Right cardiac atrium (tissue), 5 donors: ENCODE results near the gene DOCK9. TPM values are rescaled to one million over a fixed set of nuclear protein-coding genes. Genes with fewer than 3 reads are reported as not detected.

Experiments
- ATAC-seq, 2 donors: fragments of 200-7000 bp; cut with Tn5 transposase; one replicate each; pipeline versions ENCODE4 v1.8.0 to v1.9.1; 2020; ENCODE audit warnings: moderate library complexity in 2 of 2, mild to moderate bottlenecking in 1 of 2
- DNase-seq, 3 donors: peaks; one replicate each; pipeline ENCODE4 v3.0.0-alpha.2; 2020
- H3K27ac ChIP-seq: one replicate; pipeline ENCODE4 v1.5.1; 2013; ENCODE audit warnings: mild to moderate bottlenecking, low read length, control low read depth, moderate library complexity
- H3K27me3 ChIP-seq: one replicate; pipeline ENCODE4 v1.6.1; 2013; ENCODE audit not compliant: control insufficient read depth, insufficient read depth
- H3K4me1 ChIP-seq: one replicate; pipeline ENCODE4 v1.6.1; 2013; ENCODE audit warnings: low read length; ENCODE audit not compliant: control insufficient read depth, insufficient read depth
- H3K4me3 ChIP-seq: one replicate; pipeline ENCODE4 v1.5.1; 2013; ENCODE audit warnings: low read length, control low read depth
- H3K9me3 ChIP-seq: one replicate; pipeline ENCODE4 v1.6.1; 2013; ENCODE audit warnings: low read length; ENCODE audit not compliant: control insufficient read depth
- WGBS: extraction: QIAGEN DNeasy Blood & Tissue Kit; methylation state at CpG from one replicate; pipeline ENCODE4 v1.1.7; 2013; 5-methylcytosine and 5-hydroxymethylcytosine counted together
- intact Hi-C, 4 donors: fragments of 100-400 bp; cut with DNase I; formaldehyde crosslinking; loops; one replicate each; pipeline versions ENCODE4 v1.11.0 to v1.14.0; 2022 to 2023
- polyA plus RNA-seq: library from polyadenylated mRNA; stranded (reverse); fragments of 200-250 nt; gene quantifications from one replicate; pipeline ENCODE4 v1.2.3, GENCODE V29; 2013
- total RNA-seq, 4 donors: library from RNA; stranded (reverse); fragmentation: NEBNext Ultra II Directional; extraction: Animal tissue kit (Norgen Biotek cat#: 25700); gene quantifications; one replicate each; pipeline ENCODE4 v1.2.1, GENCODE V29; 2021
- donor health status: healthy with polysubstance abuse.
- donor health status: DM: no; HTN: yes; CAD: no.
- donor health status: DM: no; HTN: no; CAD: no.
- donor health status: DM: no; HTN: yes; CAD: no; lungs with severe emphysema.
- donor health status: DM: yes; HTN: yes; CAD: no.

Gene DOCK9
- total and polyA plus RNA-seq, 5 donors: 26.8 to 59.7 (median 55.4) TPM

DNA sequence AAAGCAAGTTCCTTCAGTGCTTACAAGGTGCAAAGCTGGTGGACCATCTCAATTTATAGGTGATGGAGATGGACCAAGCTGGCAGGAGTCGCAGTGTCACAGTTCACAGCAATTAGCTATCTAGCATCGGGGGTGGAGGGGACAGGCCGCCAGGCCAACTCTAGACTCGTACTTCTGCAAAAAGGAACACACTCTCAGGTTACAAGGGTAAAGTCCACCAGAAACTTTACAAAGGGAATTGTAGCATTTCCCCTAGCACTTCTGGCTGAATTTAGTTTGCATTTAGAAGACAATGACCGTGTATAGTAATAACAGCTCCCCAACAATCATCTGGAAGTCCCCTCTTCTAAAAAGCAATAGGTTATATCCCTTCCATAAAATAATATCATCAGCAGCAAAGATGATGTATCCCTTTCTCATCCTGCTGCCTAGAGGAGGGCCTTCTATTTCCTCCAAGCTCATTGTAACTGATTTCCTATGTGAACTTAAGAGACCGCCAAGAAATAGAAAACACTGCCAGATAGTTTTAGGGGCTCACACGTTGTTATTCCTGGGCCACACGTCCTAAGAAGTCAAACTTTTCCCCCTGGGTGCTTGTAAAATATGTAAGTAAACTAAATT, 8.5 kb upstream of the DOCK9 start:
- no peaks in the 10 kb centered on the region for H3K9me3 ChIP-seq
- no peaks in the 10 kb centered on the region for H3K27me3 ChIP-seq
- 69% methylated on average over 8 of the region's 8 CpGs for WGBS
- intact Hi-C loops: no loop called here
- no peak for ATAC-seq
- no peak overlapping the region for H3K4me3 ChIP-seq
- peak overlapping the region; percentile 39 for H3K27ac ChIP-seq
- no peak for DNase-seq
- H3K4me1 ChIP-seq: peaks cover 6% of the 10 kb centered on the region

DNA sequence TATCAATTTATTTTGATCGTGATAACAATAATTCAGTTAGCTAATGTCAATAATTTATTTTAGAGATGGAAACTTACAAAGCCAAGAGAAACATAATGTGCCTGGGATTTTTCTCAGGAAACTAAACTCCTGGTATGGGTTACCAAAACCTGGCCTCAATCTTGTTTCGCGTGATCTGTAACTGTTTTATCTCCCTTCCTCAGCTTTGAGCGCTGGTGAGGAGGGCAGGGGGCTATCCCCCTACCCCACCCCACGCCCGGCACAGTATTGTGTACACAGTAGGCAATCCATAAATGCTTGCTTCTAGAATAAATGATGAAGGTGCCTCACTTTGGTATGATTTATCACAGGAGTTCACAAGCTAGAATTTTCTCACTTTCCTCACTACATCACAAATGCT, 7.7 kb upstream of the DOCK9 start:
- H3K27me3 ChIP-seq: no peaks in the 10 kb centered on the region
- no peak overlapping the region for H3K27ac ChIP-seq
- peaks cover 6% of the 10 kb centered on the region for H3K4me1 ChIP-seq
- DNase-seq (no peak), ATAC-seq (no peak)
- H3K4me3 ChIP-seq: no peak overlapping the region
- no peaks in the 10 kb centered on the region for H3K9me3 ChIP-seq
- 88% methylated on average over 6 of the region's 6 CpGs for WGBS
- intact Hi-C loops: no loop called here

DNA sequence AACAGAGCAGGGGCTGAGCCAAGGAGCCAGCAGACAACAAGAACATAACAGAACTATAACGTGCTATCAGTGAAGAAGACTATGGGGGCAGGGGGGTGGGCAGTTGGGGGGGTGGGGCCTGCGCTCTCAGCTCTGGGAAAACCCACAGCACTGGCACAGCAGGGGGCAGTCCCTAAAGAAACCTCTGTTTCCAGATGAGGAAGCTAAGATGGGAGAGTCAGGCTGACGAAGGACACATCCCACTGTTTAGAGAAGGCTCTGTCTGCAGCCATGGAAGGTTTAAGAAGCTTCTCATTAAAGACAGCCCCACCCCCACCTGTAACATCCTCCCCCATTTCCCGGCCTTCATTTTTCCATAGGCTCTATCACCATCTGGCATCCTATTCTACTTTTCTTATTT, 7.1 kb upstream of the DOCK9 start:
- 80% methylated on average over 4 of the region's 4 CpGs for WGBS
- ATAC-seq (no peak), DNase-seq (no peak)
- H3K9me3 ChIP-seq: no peaks in the 10 kb centered on the region
- peaks cover 6% of the 10 kb centered on the region for H3K4me1 ChIP-seq
- no peaks in the 10 kb centered on the region for H3K27me3 ChIP-seq
- intact Hi-C loops: no loop called here
- no peak overlapping the region for H3K4me3 ChIP-seq
- no peak overlapping the region for H3K27ac ChIP-seq

DNA sequence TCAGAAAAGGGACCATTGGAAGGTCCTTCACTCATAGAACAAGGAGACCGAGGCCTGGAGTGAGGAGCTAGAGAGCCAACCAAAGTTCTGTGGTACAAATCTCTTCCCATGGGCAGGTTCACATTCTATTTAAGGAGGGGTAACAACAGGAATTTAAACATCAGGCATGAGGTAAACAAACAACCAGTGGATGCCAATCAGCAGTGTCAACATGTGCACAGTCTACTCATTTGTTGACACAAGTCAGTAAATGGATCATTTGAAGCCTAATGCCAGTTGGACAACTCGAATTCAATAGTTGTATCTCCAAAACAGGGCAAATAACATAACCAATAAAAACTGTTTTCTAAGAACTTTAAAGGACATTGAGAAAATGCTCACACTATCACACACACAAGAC, 6.3 kb upstream of the DOCK9 start:
- no peak for ATAC-seq
- intact Hi-C loops: no loop called here
- WGBS: 92% methylated on average over 2 of the region's 2 CpGs
- Histone ChIP-seq H3K4me3 (no peak overlapping the region), H3K27ac (no peak overlapping the region), H3K27me3 (no peaks in the 10 kb centered on the region), H3K9me3 (no peaks in the 10 kb centered on the region), H3K4me1 (peaks cover 6% of the 10 kb centered on the region)
- no peak for DNase-seq

DNA sequence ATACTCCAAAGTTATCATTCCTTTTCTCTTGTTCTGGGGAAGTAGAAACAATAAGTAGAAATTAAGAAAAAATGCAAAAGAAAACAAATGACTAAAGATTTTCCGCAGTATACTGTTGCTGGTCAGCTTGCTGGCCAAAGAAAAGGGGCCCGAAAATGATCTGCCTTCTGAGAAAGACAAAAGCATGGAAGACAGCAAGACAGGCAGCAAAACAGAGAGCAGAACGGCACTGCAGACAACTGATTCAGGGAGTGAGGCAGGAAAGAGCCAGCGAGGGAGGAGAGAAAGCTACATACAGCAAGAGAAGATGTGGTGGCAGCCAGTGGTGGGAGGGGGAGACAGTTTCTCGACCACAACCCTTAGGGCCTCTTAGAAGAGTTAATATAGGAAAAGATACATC, 5.3 kb upstream of the DOCK9 start:
- no peak for ATAC-seq

DNA sequence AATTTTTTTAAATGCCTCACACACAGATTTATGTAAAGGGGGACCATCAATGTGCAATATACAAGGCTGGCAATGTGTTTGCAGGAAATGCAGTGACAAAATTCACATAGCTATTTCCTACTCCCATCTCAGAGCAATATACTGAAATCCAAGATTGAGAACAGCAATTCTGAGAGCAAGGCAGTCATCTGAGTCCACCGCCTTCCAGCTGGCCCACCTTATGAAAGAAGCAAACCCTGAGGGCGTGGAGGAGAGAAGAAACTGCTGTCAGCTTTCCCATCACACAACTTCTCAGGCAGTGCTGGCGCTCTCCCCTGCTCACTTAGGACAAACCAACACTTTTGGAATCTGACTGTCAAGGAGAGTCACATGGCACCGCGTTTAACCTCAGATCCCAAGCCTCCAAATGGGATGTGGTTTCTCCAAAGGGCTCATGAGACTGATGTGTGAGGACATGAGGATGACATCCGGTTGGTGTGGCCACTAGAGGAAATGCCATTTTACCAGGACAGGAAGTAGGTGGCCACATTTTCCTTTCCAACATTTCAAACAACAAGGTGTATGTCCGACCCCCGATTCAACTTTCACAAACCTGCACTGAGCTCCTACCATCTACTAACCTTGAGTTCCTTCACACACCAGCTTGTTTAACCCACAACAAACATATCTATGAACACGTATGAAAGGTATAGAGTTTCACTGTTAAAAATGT, 3.7 kb upstream of the DOCK9 start:
- H3K4me1 ChIP-seq: peaks cover 8% of the 10 kb centered on the region
- no peak for ATAC-seq
- intact Hi-C loops: no loop called here

More for the DNA sequence above, 5.3 kb upstream of the DOCK9 start:
- Histone ChIP-seq H3K27me3 (no peaks in the 10 kb centered on the region), H3K4me3 (no peak overlapping the region), H3K9me3 (no peaks in the 10 kb centered on the region), H3K4me1 (peaks cover 8% of the 10 kb centered on the region), H3K27ac (no peak overlapping the region)
- intact Hi-C loops: no loop called here
- DNase-seq: no peak
- WGBS: 76% methylated on average over 5 of the region's 5 CpGs

DNA sequence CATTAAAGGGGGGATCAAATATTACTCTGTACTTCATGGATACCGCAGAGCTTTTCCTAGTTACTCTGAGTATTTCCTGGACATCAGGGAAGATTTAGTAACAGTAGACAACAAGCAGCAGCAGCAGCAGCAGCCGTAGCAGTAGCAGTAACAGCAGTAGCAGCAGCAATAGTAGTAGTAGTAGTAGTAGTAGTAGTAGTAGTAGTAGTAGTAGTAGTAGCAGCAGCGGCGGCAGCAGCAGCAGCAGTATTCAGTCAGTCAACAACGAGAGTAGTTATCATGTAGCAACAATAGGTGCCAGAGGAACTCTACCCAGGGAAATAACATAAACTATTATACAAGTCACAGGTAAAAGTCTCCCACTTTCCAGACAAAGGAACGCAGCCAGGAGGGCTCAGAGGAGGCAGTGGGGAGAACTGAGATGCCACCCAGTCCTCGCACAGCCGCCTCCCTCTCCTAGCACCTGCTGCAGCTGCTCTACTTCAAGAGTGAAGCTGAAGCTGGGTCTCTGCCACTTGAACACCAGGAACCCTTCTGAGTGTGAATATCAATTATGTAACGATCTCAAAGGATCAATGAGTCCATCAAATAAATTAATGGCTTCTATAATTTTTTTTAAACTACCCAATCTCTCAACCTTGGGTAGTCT, 1.3 kb upstream of the DOCK9 start:
- intact Hi-C loops: loop anchor here in 1 of 4 donors (10.0 kb wide), 1 partner anchor 64 kb away; no protein-coding TSS in a partner anchor
- Histone ChIP-seq H3K4me1 (peaks cover 6% of the 10 kb centered on the region), H3K27ac (peak overlapping the region; percentile 36), H3K27me3 (no peaks in the 10 kb centered on the region), H3K9me3 (no peaks in the 10 kb centered on the region), H3K4me3 (no peak overlapping the region)
- ATAC-seq: no peak
- no peak for DNase-seq
- WGBS: 76% methylated on average over 9 of the region's 9 CpGs

More for the DNA sequence above, 3.7 kb upstream of the DOCK9 start:
- no peak for DNase-seq
- WGBS: 76% methylated on average over 9 of the region's 9 CpGs
- no peaks in the 10 kb centered on the region for H3K9me3 ChIP-seq
- H3K27me3 ChIP-seq: no peaks in the 10 kb centered on the region
- H3K4me3 ChIP-seq: no peak overlapping the region
- no peak overlapping the region for H3K27ac ChIP-seq

DNA sequence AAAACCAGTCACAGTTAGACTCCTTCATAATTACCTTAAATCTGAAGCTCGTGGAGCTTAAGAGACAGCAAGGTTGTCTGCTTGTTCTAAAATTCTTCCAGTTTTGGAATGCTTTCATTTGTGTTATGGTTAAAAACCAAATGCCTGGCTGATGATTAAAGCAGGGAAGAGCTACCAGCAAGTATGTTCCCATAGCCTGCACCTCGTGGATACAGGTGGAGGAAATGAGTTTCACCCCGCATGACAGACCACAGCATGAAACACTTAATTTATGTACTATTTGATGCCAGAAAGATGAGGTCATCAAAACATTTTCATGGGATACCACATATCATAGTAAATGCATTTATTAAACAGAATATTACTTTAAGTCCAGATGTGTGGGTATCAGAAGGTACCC, 416 bp upstream of the DOCK9 start:
- intact Hi-C loops: loop anchor here in 1 of 4 donors (10.0 kb wide), 1 partner anchor 63 kb away; no protein-coding TSS in a partner anchor
- H3K4me1 ChIP-seq: peaks cover 6% of the 10 kb centered on the region
- H3K9me3 ChIP-seq: no peaks in the 10 kb centered on the region
- no peaks in the 10 kb centered on the region for H3K27me3 ChIP-seq
- peak overlapping the region; percentile 78 for H3K27ac ChIP-seq
- peak overlapping the region; percentile 53 for H3K4me3 ChIP-seq
- 24% methylated on average over 3 of the region's 3 CpGs for WGBS
- DNase-seq: no peak
- no peak for ATAC-seq

DNA sequence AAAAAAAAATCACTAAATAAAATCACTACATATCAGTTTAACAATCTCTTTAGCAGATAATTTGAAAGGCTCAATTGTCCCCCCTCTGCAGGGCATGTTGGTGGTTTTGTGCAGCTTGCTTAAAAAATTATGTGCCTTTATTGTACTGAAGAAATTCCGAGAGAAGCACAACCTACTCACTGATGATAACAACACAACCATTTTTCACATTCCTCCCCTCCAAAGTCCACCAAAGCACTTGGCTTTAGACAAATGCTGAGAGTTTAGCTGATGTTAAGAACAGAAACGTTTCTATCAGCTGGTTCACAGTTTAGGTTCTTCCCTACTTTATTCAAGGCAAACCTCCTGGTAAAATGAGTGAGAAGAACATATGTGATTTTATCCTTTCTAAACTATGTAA, 923 bp downstream of the DOCK9 start:
- H3K4me3 ChIP-seq: peak overlapping the region; percentile 53
- H3K27ac ChIP-seq: peak overlapping the region; percentile 12
- no peaks in the 10 kb centered on the region for H3K27me3 ChIP-seq
- intact Hi-C loops: loop anchor here in 1 of 4 donors (10.0 kb wide), 1 partner anchor 62 kb away; no protein-coding TSS in a partner anchor
- ATAC-seq (no peak), DNase-seq (no peak)
- no peaks in the 10 kb centered on the region for H3K9me3 ChIP-seq
- WGBS: 16% methylated on average over 2 of the region's 2 CpGs
- H3K4me1 ChIP-seq: peaks cover 6% of the 10 kb centered on the region

DNA sequence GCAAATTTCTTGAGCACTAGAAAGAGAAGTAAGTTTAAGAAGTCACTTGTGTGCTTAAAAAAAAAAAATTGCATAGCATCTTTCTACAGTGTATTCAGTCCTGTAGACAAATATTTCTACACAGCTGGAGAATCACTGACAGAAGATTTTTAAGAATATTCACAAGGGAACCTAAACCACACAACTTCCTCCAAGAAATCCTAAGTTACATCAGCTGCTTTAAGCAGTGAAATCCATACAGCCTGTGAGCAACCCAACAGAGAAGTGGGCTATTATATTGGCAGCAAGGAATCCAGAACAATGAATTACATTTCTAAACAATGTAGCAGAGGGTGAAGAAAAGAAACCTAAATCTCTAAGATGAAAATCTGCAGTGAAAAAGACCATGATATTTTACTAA, 1.5 kb downstream of the DOCK9 start:
- Histone ChIP-seq H3K4me1 (peaks cover 2% of the 10 kb centered on the region), H3K27ac (no peak overlapping the region), H3K4me3 (peak overlapping the region; percentile 53), H3K27me3 (no peaks in the 10 kb centered on the region), H3K9me3 (no peaks in the 10 kb centered on the region)
- ATAC-seq (no peak), DNase-seq (no peak)
- intact Hi-C loops: loop anchor here in 1 of 4 donors (10.0 kb wide), 1 partner anchor 62 kb away; no protein-coding TSS in a partner anchor

DNA sequence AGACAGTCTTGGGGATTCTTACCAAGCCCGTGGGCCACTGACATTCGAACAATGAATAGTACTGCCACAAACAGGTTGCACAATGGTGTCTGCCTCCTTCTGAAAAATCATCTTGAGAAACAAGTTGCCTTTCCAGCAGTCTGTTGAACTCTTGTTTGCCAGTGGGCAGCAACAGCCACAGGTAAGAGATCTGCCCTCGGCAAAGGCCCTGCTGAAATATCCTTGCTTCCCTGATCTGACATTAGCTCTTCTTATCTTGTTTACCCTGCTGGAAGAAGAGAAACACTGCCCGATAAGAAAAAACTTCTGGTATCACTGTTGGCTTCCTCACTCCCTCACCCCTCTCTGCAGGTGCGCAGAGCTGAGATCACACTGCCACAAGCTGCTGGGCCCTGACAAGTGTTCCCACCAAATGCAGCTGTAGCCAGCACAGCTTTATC, 2.0 kb downstream of the DOCK9 start:
- DNase-seq: no peak
- Histone ChIP-seq H3K4me3 (peak overlapping the region; percentile 53), H3K9me3 (no peaks in the 10 kb centered on the region), H3K27me3 (no peaks in the 10 kb centered on the region), H3K27ac (peak overlapping the region; percentile 56), H3K4me1 (peaks cover 2% of the 10 kb centered on the region)
- ATAC-seq: no peak
- intact Hi-C loops: loop anchor here in 1 of 4 donors (10.0 kb wide), 1 partner anchor 61 kb away; no protein-coding TSS in a partner anchor
- 38% methylated on average over 5 of the region's 5 CpGs for WGBS
